H1 (cell line): Measurements from ENCODE around the gene GABRB2.

ENCODE experiments used
- ATF2 ChIP-seq: IDR thresholded peaks from 2 replicates; pipeline ENCODE4 v1.6.1; 2012; ENCODE audit warnings: low read length, inconsistent platforms
- CHD2 ChIP-seq: IDR thresholded peaks from 2 replicates; pipeline ENCODE4 v1.6.1; 2012; ENCODE audit warnings: low read length, improper control_type of control experiment
- CTCF ChIP-seq, 3 experiments: IDR thresholded peaks; 1 replicate in 2 of 3; 2 replicates in 1 of 3; pipeline versions ENCODE4 v1.5.1 to v1.6.1; 2011; ENCODE audit warnings: low read length in 3 of 3, mild to moderate bottlenecking in 3 of 3, inconsistent platforms in 2 of 3, low read depth in 1 of 3, moderate library complexity in 1 of 3; ENCODE audit not compliant: insufficient read depth in 1 of 3; ENCODE audit errors: control extremely low read depth in 1 of 3
- MAFK ChIP-seq: IDR thresholded peaks from 2 replicates; pipeline ENCODE4 v1.6.1; 2012; ENCODE audit warnings: low read depth, mild to moderate bottlenecking, improper control_type of control experiment, low read length
- POLR2A ChIP-seq, 2 experiments: IDR thresholded peaks; 1 replicate in 1 of 2; 2 replicates in 1 of 2; pipeline ENCODE4 v1.6.1; 2011; ENCODE audit warnings: low read depth in 2 of 2, low read length in 2 of 2, mild to moderate bottlenecking in 2 of 2; ENCODE audit errors: control extremely low read depth in 1 of 2
- RFX5 ChIP-seq: IDR thresholded peaks from 2 replicates; pipeline ENCODE4 v1.6.1; 2011; ENCODE audit warnings: low read depth, low read length, improper control_type of control experiment, borderline replicate concordance

- TF ChIP-seq CTCF (IDR thresholded peaks at IDR 0.05; ENCODE audit: control extremely low read depth in 1 of 3, insufficient read depth in 1 of 3, low read depth in 1 of 3, low read length in 3 of 3) (no peak), POLR2A (IDR thresholded peaks at IDR 0.05; ENCODE audit: control extremely low read depth in 1 of 2, low read depth in 2 of 2, low read length in 2 of 2) (no peak), ATF2 (no peak), MAFK (no peak), RFX5 (no peak), CHD2 (no peak)
Observed at GRCh38 chr5:161431963-161432362, 114.6 kb downstream of the GABRB2 start.
